WTC11 (cell line): ENCODE data around the gene RBP3.

Experiments
- ESRRA ChIP-seq: sonication (generic); formaldehyde crosslinking; IDR thresholded peaks from 2 replicates; pipeline ENCODE4 v1.8.1; 2022; ENCODE audit warnings: mild to moderate bottlenecking, missing genetic modification reagents, borderline replicate concordance
- FOXP1 ChIP-seq: sonication (generic); formaldehyde crosslinking; IDR thresholded peaks from 2 replicates; pipeline ENCODE4 v1.8.0; 2022; ENCODE audit warnings: missing genetic modification reagents, mild to moderate bottlenecking, moderate library complexity, borderline replicate concordance
- GABPB1 ChIP-seq: sonication (generic); formaldehyde crosslinking; IDR thresholded peaks from 2 replicates; pipeline ENCODE4 v1.8.1; 2023; ENCODE audit warnings: mild to moderate bottlenecking, missing genetic modification reagents
- HMGA2 ChIP-seq: fragments of 250-450 bp; sonication (Bioruptor Pico); IDR thresholded peaks from 2 replicates; pipeline ENCODE4 v1.4.0; 2021; ENCODE audit warnings: mild to moderate bottlenecking, moderate library complexity
- IRF2 ChIP-seq: sonication (generic); formaldehyde crosslinking; IDR thresholded peaks from 2 replicates; pipeline ENCODE4 v1.8.0; 2022; ENCODE audit warnings: low read depth, missing genetic modification reagents, borderline replicate concordance
- NR3C1 ChIP-seq: sonication (generic); formaldehyde crosslinking; conservative IDR thresholded peaks from 2 replicates; pipeline ENCODE4 v1.8.1; 2023; ENCODE audit warnings: low read depth, mild to moderate bottlenecking, missing genetic modification reagents
- RELA ChIP-seq: sonication (generic); formaldehyde crosslinking; IDR thresholded peaks from 2 replicates; pipeline ENCODE4 v1.8.1; 2022; ENCODE audit warnings: missing genetic modification reagents, mild to moderate bottlenecking, borderline replicate concordance
- TF ChIP-seq, protein P1 (sequence below): sonication (generic); formaldehyde crosslinking; IDR thresholded peaks from 2 replicates; pipeline ENCODE4 v1.8.1; 2023; ENCODE audit warnings: mild to moderate bottlenecking, missing genetic modification reagents, borderline replicate concordance
- TF ChIP-seq, protein P2 (sequence below): fragments of 200-600 bp; IDR thresholded peaks from 2 replicates; pipeline ENCODE4 v1.8.0; 2022; ENCODE audit warnings: antibody characterized with exemption
- TF ChIP-seq, protein P3 (sequence below): sonication (generic); formaldehyde crosslinking; IDR thresholded peaks from 2 replicates; pipeline ENCODE4 v1.8.1; 2023; ENCODE audit warnings: mild to moderate bottlenecking, missing genetic modification reagents
- TF ChIP-seq, protein P4 (sequence below): sonication (generic); formaldehyde crosslinking; IDR thresholded peaks from 2 replicates; pipeline ENCODE4 v1.8.1; 2023; ENCODE audit warnings: mild to moderate bottlenecking, missing genetic modification reagents, moderate library complexity
- TF ChIP-seq, protein P5 (sequence below): sonication (generic); formaldehyde crosslinking; IDR thresholded peaks from 2 replicates; pipeline ENCODE4 v1.8.1; 2023; ENCODE audit warnings: mild to moderate bottlenecking, moderate library complexity, missing genetic modification reagents

DNA sequence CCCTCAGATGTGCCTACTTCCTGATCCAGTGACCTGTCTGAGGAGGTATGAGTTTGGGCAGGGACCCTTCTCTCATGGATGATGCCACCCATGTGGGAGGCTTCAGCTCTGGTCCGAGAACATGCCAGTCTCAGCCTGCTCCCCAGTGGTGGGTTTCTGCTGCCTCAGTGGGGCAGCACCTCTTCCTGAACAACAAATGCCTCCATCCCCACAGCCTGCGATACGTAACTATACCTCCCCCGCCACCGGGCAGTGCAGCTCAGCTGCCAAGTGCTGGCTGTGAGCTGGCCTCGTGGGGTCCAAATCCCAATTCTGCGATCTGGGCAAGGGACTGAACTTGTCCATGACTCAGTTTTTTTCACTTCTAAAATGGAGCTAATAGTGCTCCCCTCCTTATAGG lies 45.1 kb upstream of the RBP3 start:
- TF ChIP-seq, protein P1, sequence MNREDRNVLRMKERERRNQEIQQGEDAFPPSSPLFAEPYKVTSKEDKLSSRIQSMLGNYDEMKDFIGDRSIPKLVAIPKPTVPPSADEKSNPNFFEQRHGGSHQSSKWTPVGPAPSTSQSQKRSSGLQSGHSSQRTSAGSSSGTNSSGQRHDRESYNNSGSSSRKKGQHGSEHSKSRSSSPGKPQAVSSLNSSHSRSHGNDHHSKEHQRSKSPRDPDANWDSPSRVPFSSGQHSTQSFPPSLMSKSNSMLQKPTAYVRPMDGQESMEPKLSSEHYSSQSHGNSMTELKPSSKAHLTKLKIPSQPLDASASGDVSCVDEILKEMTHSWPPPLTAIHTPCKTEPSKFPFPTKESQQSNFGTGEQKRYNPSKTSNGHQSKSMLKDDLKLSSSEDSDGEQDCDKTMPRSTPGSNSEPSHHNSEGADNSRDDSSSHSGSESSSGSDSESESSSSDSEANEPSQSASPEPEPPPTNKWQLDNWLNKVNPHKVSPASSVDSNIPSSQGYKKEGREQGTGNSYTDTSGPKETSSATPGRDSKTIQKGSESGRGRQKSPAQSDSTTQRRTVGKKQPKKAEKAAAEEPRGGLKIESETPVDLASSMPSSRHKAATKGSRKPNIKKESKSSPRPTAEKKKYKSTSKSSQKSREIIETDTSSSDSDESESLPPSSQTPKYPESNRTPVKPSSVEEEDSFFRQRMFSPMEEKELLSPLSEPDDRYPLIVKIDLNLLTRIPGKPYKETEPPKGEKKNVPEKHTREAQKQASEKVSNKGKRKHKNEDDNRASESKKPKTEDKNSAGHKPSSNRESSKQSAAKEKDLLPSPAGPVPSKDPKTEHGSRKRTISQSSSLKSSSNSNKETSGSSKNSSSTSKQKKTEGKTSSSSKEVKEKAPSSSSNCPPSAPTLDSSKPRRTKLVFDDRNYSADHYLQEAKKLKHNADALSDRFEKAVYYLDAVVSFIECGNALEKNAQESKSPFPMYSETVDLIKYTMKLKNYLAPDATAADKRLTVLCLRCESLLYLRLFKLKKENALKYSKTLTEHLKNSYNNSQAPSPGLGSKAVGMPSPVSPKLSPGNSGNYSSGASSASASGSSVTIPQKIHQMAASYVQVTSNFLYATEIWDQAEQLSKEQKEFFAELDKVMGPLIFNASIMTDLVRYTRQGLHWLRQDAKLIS (CRISPR knock-in tag), result no peak
- TF ChIP-seq, protein P2, sequence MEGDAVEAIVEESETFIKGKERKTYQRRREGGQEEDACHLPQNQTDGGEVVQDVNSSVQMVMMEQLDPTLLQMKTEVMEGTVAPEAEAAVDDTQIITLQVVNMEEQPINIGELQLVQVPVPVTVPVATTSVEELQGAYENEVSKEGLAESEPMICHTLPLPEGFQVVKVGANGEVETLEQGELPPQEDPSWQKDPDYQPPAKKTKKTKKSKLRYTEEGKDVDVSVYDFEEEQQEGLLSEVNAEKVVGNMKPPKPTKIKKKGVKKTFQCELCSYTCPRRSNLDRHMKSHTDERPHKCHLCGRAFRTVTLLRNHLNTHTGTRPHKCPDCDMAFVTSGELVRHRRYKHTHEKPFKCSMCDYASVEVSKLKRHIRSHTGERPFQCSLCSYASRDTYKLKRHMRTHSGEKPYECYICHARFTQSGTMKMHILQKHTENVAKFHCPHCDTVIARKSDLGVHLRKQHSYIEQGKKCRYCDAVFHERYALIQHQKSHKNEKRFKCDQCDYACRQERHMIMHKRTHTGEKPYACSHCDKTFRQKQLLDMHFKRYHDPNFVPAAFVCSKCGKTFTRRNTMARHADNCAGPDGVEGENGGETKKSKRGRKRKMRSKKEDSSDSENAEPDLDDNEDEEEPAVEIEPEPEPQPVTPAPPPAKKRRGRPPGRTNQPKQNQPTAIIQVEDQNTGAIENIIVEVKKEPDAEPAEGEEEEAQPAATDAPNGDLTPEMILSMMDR, result no peak
- TF ChIP-seq GABPB1 (CRISPR knock-in tag), result no peak
- no peak for TF ChIP-seq ESRRA (CRISPR knock-in tag)
- TF ChIP-seq, protein P3, sequence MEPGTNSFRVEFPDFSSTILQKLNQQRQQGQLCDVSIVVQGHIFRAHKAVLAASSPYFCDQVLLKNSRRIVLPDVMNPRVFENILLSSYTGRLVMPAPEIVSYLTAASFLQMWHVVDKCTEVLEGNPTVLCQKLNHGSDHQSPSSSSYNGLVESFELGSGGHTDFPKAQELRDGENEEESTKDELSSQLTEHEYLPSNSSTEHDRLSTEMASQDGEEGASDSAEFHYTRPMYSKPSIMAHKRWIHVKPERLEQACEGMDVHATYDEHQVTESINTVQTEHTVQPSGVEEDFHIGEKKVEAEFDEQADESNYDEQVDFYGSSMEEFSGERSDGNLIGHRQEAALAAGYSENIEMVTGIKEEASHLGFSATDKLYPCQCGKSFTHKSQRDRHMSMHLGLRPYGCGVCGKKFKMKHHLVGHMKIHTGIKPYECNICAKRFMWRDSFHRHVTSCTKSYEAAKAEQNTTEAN (CRISPR knock-in tag), result no peak
- TF ChIP-seq, protein P4, sequence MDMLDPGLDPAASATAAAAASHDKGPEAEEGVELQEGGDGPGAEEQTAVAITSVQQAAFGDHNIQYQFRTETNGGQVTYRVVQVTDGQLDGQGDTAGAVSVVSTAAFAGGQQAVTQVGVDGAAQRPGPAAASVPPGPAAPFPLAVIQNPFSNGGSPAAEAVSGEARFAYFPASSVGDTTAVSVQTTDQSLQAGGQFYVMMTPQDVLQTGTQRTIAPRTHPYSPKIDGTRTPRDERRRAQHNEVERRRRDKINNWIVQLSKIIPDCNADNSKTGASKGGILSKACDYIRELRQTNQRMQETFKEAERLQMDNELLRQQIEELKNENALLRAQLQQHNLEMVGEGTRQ (CRISPR knock-in tag), result no peak
- no peak for TF ChIP-seq NR3C1 (CRISPR knock-in tag)
- no peak for TF ChIP-seq FOXP1 (CRISPR knock-in tag)
- no peak for TF ChIP-seq IRF2
- TF ChIP-seq RELA, result no peak
- no peak for TF ChIP-seq HMGA2
- TF ChIP-seq, protein P5, sequence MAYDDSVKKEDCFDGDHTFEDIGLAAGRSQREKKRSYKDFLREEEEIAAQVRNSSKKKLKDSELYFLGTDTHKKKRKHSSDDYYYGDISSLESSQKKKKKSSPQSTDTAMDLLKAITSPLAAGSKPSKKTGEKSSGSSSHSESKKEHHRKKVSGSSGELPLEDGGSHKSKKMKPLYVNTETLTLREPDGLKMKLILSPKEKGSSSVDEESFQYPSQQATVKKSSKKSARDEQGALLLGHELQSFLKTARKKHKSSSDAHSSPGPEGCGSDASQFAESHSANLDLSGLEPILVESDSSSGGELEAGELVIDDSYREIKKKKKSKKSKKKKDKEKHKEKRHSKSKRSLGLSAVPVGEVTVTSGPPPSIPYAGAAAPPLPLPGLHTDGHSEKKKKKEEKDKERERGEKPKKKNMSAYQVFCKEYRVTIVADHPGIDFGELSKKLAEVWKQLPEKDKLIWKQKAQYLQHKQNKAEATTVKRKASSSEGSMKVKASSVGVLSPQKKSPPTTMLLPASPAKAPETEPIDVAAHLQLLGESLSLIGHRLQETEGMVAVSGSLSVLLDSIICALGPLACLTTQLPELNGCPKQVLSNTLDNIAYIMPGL (CRISPR knock-in tag), result no peak
